GM18526 (cell line): ENCODE data around the gene BRINP2.

Experiments used
- POLR2A ChIP-seq: IDR thresholded peaks from 3 replicates; pipeline ENCODE4 v1.6.1; 2011; ENCODE audit not compliant: insufficient read length; ENCODE audit errors: extremely low read depth

The BRINP2 gene

GRCh38 chr1:177230228-177231016, 59.7 kb downstream of the BRINP2 start:
- TF ChIP-seq POLR2A: no peak

GRCh38 chr1:177235350-177235749, 64.6 kb downstream of the BRINP2 start:
- no peak for TF ChIP-seq POLR2A

- TF ChIP-seq POLR2A: no peak
These were observed 66.2 kb downstream of the BRINP2 start for GRCh38 chr1:177236962-177237361.

- no peak for TF ChIP-seq POLR2A
These were observed 68.2 kb downstream of the BRINP2 start for GRCh38 chr1:177238967-177239366.

- TF ChIP-seq POLR2A: no peak
These were observed 69.0 kb downstream of the BRINP2 start for GRCh38 chr1:177239792-177240191.

GRCh38 chr1:177243773-177244172, 73.0 kb downstream of the BRINP2 start:
- TF ChIP-seq POLR2A: no peak

- no peak for TF ChIP-seq POLR2A
These were observed 76.2 kb downstream of the BRINP2 start for GRCh38 chr1:177246710-177247580.

GRCh38 chr1:177247623-177248176, 76.9 kb downstream of the BRINP2 start:
- TF ChIP-seq POLR2A: no peak

GRCh38 chr1:177248258-177248657, 77.5 kb downstream of the BRINP2 start:
- TF ChIP-seq POLR2A: no peak

- no peak for TF ChIP-seq POLR2A
These were observed 78.5 kb downstream of the BRINP2 start for GRCh38 chr1:177249231-177249630.

GRCh38 chr1:177252877-177253276, 82.1 kb downstream of the BRINP2 start:
- no peak for TF ChIP-seq POLR2A

GRCh38 chr1:177255411-177255810, 84.7 kb downstream of the BRINP2 start:
- TF ChIP-seq POLR2A: no peak

GRCh38 chr1:177256153-177257075, 85.7 kb downstream of the BRINP2 start:
- no peak for TF ChIP-seq POLR2A

- no peak for TF ChIP-seq POLR2A
These were observed 86.4 kb downstream of the BRINP2 start for GRCh38 chr1:177257128-177257527.

- TF ChIP-seq POLR2A: no peak
These were observed 86.8 kb downstream of the BRINP2 start for GRCh38 chr1:177257576-177257975.
